HG02623 (cell line): ENCODE measurements around the gene TSPO.

Experiments
- ATAC-seq: cut with Tn5 transposase; IDR thresholded peaks from one replicate; pipeline ENCODE4 v1.9.1; 2021; ENCODE audit warnings: moderate library complexity; ENCODE audit not compliant: unreplicated experiment

TSPO gene

GRCh38 chr22:43199541-43199940, 48.2 kb downstream of the TSPO start:
- no peak for ATAC-seq

GRCh38 chr22:43200031-43200430, 48.7 kb downstream of the TSPO start:
- no peak for ATAC-seq

GRCh38 chr22:43200555-43200954, 49.2 kb downstream of the TSPO start:
- no peak for ATAC-seq

- no peak for ATAC-seq
Observed at GRCh38 chr22:43201486-43202219, 50.3 kb downstream of the TSPO start.

GRCh38 chr22:43202326-43202725, 51.0 kb downstream of the TSPO start:
- no peak for ATAC-seq

- no peak for ATAC-seq
Observed at GRCh38 chr22:43202756-43203410, 51.5 kb downstream of the TSPO start.

GRCh38 chr22:43203471-43203981, 52.2 kb downstream of the TSPO start:
- no peak for ATAC-seq

GRCh38 chr22:43205261-43205691, 53.9 kb downstream of the TSPO start:
- ATAC-seq = no peak

GRCh38 chr22:43205748-43206508, 54.6 kb downstream of the TSPO start:
- no peak for ATAC-seq

- ATAC-seq = no peak
Observed at GRCh38 chr22:43206509-43207161, 55.3 kb downstream of the TSPO start.

- no peak for ATAC-seq
Observed at GRCh38 chr22:43207386-43207785, 56.0 kb downstream of the TSPO start.

- ATAC-seq = no peak
Observed at GRCh38 chr22:43207849-43208702, 56.7 kb downstream of the TSPO start.

GRCh38 chr22:43208703-43209522, 57.6 kb downstream of the TSPO start:
- no peak for ATAC-seq

- ATAC-seq = no peak
Observed at GRCh38 chr22:43209523-43209890, 58.1 kb downstream of the TSPO start.

- no peak for ATAC-seq
Observed at GRCh38 chr22:43209971-43210370, 58.6 kb downstream of the TSPO start.

- no peak for ATAC-seq
Observed at GRCh38 chr22:43210631-43211515, 59.5 kb downstream of the TSPO start.

GRCh38 chr22:43211941-43212433, 60.6 kb downstream of the TSPO start:
- no peak for ATAC-seq

GRCh38 chr22:43212434-43212952, 61.1 kb downstream of the TSPO start:
- no peak for ATAC-seq
